Choroid plexus epithelial cell (primary cell): ENCODE measurements around the gene S100A8.
"Not testable (repeated sequence)": the region's sequence is repeated elsewhere in the genome, so short reads cannot be mapped to it uniquely, and the experiment has no call there.

ENCODE experiments used
- DNase-seq: peaks from one replicate; pipeline ENCODE4 v3.0.0-alpha.2; 2010; ENCODE audit warnings: low read depth
- H3K4me3 ChIP-seq: 2 replicates; pipeline ENCODE4 v1.5.1; 2011; ENCODE audit warnings: low read depth, mild to moderate bottlenecking, control low read depth, low read length, moderate library complexity
- CTCF ChIP-seq: conservative IDR thresholded peaks from 2 replicates; pipeline ENCODE4 v1.5.1; 2011; ENCODE audit warnings: low read depth, mild to moderate bottlenecking, control low read depth, inconsistent platforms, low read length, moderate library complexity

Gene S100A8

DNA sequence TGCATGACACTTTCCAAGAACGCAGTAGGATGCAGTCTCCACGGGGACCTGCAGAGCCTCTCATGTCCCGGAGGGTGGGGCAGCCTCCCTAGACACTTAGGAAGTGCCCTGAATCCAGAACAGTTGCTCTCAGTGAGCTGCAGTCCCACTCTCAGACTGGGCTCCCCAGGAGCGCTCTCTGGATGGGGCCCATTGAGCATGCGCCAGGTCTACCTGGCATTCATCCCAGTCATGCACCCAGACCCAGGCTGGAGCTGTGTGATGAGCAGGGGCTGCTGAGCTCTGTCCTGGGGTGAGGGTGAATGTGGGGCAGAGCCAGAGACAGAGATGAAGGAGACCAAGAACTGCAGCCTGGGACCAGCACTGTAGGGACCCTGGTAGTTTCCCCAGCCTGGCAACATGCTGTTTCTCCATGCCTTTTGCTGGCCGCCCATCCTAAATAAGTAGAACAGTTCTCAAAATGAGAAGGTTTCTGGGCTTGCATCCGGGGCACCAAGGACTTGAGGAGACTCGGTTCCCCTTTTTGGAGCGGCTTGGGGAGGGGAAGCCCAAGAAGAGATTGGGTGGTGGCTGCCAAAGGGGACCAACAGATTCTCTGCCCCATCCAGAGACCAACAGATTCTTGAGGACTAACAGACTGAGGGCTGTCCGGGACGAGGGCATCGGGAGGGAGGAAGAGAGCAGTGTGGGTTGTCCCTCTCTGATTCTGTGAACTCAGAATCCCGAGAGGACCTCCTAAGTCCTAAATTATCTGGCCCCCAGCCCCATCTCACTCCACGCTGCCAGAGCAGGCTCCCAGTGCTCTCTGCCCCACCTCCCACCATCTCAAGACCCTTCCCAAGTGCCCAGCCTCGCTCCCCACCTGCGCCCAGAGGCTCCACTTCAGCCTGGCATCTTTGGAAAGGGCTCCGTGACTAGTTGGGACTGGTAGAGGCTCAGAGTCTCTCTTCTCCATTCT lies 41.2 kb downstream of the S100A8 start:
- DNase-seq = no peak
- no peak for TF ChIP-seq CTCF
- H3K4me3 ChIP-seq = no peak overlapping the region

GRCh38 chr1:153348511-153349362 lies 42.1 kb downstream of the S100A8 start, which contains the start of gene PGLYRP4:
Gene PGLYRP4 (minus strand): TSS chr1:153348841. CDS start chr1:153347932, 909 bp downstream.
- no peak for TF ChIP-seq CTCF
- H3K4me3 ChIP-seq = no peak within 1 kb of the TSS
- no peak for DNase-seq

GRCh38 chr1:153347856-153348255 lies 43.0 kb downstream of the S100A8 start:
- TF ChIP-seq CTCF = no peak

GRCh38 chr1:153347049-153347448 lies 43.8 kb downstream of the S100A8 start:
- not testable (repeated sequence) for DNase-seq

More at GRCh38 chr1:153347856-153348255, 43.0 kb downstream of the S100A8 start:
- H3K4me3 ChIP-seq = no peak overlapping the region
- DNase-seq = no peak

GRCh38 chr1:153346077-153346723 lies 44.7 kb downstream of the S100A8 start:
- TF ChIP-seq CTCF = no peak
- DNase-seq = no peak
- no peak overlapping the region for H3K4me3 ChIP-seq

More at GRCh38 chr1:153347049-153347448, 43.8 kb downstream of the S100A8 start:
- not testable (repeated sequence) for H3K4me3 ChIP-seq

DNA sequence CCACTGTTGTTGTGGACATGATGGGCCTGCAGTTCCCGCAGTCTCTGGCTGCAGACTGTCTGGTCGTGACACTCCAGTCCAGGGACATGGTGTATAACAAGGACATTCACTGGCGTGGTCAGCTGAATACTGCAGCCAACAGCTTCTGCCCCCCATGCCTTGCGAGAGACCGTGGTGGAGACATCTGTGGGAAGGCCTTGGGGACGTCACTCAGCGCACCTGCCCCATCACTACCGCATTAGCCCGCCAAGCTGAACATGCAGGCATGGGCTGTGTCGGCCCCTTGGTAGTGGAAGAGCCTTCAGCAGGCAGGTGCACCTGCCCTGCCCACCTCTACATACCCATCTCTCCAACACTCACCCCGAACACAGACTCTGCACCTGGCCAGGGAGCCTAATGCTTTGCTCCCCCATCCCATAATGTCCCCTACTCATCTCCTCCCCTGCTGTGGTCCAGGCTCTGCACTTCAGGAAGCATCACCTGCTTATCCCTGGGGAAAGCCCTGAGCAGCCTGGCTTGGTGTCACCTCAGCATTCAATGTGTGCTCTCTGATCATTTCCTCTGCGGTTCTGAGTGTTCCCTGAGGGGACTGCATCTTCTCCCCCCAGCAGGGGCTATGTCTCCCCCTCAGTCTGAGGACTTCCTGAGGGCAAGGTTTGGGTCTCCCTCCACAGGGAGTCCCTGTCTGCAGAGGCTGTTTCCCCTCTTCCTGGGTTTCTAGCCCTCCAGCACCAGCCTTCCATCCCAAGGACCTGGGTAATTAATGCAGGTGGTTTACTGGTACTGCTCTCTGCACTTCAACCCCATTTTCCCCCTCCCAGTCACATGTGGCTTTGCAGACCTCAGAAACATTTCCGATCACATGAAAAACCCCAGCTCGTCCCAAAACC lies 45.4 kb downstream of the S100A8 start:
- TF ChIP-seq CTCF = no peak
- no peak for DNase-seq
- no peak overlapping the region for H3K4me3 ChIP-seq
